H4 (cell line): ENCODE measurements around the gene CHRNA4. TPM values are rescaled to one million over a fixed set of nuclear protein-coding genes. Genes with fewer than 3 reads are reported as not detected.

Experiments used
- DNase-seq: peaks from one replicate; pipeline ENCODE4 v3.0.0-alpha.2; 2015; ENCODE audit warnings: low spot score
- total RNA-seq: library from RNA; depleted of rRNA; stranded (reverse); fragments of >200 nt; shearing (Covaris generic); gene quantifications from 2 replicates; pipeline ENCODE4 v1.2.3, GENCODE V29; 2014

Gene CHRNA4
- total RNA-seq, 1 experiment from 2014 or later: not detected

GRCh38 chr20:63320616-63321147, 40.5 kb downstream of the CHRNA4 start:
- DNase-seq: no peak

- DNase-seq: no peak
These were observed 41.1 kb downstream of the CHRNA4 start for GRCh38 chr20:63320041-63320511.

- DNase-seq: no peak
These were observed 41.7 kb downstream of the CHRNA4 start for GRCh38 chr20:63319164-63320040.

DNA sequence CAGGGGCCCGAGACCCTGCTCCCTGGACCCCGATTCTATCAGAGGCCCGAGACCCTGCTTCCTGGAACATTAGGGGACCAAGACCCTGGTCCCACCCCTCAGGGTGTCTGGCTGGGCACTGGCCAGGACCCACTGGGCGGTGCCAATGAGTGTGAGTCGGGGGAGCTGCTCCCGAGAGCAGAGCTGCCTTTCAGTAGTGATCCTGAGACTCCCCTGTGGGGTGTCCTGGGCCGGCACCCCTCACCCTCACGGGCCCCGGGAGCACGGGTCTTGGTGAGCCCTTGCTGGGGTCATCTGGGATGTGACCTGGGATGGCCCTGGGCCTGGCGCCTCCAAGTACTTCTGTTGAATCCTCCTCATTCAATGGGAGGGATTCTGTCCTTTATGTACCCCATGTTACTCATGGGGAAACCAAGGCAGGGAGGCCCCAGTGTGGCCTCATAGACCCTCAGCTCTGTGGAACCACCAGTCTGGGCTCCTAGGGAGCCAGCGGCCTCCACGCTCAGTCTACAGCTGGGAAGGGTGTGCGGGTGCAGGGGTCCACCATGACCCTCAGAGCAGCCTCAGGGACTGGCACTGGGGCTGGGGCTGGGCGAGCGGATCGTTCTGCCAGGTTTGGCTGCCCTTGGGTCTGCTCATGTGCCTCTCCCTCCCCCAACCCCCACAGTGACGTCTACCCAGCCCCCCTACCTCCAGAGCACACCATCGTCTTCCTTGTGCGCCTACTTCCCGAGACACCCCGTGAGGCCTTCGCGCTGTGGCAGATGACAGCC, 42.6 kb downstream of the CHRNA4 start:
- no peak for DNase-seq

DNA sequence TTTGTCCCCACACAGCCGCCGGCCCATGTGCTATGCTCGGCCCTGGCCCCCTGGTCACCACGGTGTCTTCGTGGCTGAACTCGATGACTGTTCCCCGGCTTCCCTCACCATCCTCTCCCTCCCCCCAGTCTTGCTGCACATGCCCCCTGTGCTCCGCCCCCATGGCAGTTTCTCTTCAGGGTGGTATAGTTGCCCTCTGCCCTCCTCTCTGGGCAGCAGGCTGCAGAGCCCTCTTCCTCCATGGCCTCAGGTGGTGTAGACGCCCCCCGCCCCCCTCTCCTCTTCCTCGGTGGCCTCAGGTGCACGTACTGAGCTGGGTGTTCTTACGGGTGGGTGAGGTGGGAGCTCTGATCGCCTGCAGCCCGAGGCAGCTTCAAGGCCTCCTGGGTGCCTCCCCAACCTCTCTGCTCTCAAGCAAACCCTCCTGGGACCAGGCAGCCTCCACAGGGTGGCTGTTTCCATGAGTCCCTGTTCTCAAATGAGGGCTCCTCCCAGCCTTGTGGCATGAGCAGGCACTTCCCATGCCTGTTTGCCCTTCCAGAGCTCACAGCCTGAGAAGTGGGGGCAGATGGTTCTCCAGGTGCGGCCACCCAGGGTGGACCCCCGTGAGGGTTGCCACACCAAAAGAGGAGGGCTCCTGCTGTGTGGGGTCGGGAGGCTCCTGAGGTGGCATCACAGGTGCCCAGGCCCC, 43.4 kb downstream of the CHRNA4 start:
- DNase-seq: no peak

DNA sequence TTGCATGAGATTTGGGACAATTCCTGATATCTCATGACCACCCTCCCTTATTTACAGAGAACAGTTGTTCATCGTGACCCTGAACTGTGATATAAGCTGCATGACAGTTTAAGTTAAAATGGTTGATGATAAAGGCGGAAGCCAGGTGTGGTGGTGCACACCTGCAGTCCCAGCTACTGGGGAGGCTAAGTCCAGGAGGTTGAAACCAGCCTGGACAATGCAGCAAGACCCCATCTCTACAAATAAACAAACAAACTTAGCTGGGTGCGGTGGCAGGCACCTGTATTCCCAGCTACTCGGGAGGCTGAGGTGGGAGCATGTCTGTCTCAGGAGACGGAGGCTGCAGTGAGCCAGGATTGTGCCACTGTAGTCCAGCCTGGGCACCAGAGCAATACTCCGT, 44.1 kb downstream of the CHRNA4 start:
- no peak for DNase-seq

- no peak for DNase-seq
These were observed 44.6 kb downstream of the CHRNA4 start for GRCh38 chr20:63316502-63316921.

DNA sequence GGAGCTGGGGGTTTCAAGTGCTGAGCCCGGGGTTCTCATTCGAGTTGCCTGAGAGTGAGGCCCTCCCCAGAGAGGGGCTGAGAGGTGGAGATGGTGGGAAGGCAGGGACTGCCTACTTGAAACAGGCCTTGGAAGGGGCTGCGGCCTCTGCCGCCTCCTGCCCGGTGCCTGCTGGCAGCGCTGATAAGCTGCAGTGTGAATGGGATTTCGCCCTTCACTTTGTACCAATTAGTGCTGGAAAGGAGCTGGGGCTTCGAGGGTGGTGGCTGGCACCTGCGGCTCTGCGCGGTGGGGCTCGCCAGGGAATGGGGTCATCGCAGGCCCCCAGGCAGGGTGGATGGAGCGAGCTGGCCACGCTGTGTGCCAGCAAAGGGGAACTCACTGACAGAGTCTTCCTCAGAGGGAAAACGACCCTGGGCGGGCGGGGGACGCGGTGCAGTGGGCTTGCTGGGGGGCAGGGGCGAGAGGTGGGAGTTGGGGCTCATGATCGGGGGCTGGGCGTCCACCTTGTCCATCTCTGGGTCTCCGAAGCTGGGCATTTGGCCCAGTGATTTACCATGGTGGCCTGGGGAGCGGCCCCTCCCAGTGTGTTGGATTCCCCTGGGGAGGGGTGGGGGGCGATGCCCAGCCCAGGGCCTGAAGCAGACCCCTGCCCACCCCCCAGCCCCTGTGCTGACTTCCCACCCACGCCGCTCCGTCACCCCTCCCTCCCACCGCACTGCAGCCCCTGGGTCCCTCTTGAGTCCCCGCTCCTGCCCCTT, 45.2 kb downstream of the CHRNA4 start:
- DNase-seq: no peak

DNA sequence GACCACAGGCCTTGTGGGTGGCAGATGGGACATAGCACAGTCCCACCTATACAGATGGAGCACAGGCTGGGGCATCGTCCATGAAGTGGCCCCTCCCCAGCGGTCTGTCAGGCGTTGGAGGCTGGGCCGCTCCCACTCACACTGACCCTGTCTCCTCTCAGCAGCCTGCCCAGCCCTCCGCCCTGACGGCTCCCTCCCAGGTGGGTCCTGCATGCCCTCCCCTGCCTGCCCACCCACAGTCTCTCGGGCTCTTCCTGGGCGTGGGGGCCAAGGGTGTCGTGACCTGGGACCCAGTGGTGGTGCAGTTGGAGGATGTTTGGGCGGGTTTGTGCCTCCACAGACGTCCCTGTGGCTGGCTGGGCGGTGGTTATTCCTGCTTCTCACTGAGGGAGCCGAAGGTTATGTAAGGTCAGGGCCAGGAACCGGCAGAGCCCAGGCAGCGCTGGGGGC, 45.9 kb downstream of the CHRNA4 start:
- DNase-seq: no peak

DNA sequence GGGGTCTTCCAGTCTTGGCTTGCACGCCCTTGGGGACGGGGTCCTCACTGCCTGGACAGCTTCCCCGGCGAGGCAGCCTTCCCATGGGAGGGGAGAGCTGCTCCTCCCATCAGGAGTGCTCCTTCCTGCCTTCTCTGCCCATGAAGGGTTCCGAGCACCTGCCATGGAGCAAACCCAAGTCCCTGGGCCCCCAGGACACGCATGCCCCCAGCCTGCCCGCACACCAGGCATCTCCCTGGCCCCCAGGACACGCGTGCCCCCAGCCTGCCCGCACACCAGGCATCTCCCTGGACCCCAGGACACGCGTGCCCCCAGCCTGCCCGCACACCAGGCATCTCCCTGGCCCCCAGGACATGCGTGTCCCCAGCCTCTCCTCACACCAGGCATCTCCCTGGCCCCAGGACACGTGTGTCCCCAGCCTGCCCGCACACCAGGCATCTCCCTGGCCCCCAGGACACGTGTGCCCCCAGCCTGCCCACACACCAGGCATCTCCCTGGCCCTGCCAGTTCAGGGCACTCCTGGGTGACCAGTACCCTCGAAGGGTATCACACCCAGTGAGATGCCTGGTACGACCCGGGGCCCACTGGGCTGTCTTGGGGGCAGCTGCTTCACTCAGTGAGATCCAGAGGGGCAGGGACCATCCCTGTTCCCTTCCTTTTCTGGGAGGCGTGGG, 46.4 kb downstream of the CHRNA4 start:
- no peak for DNase-seq

DNA sequence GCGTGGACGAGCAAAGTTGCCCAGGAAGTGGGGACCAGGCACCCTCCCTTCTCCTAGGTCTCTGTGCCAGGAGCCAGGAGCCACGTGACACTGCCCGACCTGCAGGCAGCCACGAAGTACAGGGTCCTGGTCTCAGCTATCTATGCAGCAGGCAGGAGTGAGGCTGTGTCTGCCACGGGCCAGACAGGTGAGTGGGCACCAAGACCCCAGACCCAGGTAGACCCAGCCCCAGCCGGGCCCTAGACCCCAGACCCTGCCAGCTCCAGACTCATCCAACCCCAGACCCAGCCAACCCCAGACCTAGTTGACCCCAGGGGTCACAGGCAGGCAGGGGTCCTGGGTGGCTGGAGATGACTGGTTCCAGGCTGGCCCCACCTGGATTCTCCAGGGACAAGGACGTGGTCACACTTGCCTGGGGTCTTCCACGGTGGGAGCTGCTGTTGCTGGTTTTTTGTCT, 47.1 kb downstream of the CHRNA4 start:
- no peak for DNase-seq

GRCh38 chr20:63313349-63314014, 47.7 kb downstream of the CHRNA4 start:
- DNase-seq: no peak

GRCh38 chr20:63312690-63313348, 48.3 kb downstream of the CHRNA4 start:
- DNase-seq: no peak

DNA sequence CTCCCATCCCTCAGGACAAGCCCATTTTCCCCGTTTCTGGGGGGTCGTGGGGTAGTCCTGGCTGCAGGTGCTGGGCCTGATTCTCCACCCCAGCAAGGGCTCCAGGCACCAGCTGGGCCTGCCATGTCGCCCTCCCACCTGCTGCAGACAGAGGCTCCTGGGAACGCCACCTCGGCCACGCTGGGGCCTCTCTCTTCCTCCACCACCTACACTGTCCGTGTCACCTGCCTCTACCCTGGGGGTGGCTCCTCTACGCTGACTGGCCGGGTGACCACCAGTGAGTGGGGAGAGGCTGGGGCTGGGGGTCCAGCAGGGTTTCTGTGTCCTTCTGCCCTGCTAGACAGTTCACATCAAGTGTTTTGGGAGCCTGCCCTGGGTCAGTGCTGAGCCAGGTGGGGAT, 48.9 kb downstream of the CHRNA4 start:
- DNase-seq: no peak

DNA sequence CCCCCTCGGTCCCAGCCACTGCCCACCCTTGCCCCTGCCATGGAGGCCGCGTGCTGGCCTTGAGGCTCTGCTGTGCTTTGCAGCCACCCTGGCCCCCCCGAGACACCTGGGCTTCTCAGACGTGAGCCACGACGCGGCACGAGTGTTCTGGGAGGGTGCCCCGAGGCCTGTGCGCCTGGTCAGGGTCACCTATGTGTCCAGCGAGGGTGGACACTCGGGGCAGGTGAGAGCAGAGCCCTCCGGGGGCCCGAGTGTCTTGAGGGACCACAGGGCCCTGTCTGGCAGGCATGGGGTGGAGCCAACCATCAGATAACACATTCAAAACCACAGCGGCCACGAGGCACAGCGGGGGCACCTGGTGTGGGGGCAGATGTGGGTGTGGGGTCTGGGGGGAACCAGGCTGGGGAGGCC, 49.3 kb downstream of the CHRNA4 start:
- DNase-seq: no peak

DNA sequence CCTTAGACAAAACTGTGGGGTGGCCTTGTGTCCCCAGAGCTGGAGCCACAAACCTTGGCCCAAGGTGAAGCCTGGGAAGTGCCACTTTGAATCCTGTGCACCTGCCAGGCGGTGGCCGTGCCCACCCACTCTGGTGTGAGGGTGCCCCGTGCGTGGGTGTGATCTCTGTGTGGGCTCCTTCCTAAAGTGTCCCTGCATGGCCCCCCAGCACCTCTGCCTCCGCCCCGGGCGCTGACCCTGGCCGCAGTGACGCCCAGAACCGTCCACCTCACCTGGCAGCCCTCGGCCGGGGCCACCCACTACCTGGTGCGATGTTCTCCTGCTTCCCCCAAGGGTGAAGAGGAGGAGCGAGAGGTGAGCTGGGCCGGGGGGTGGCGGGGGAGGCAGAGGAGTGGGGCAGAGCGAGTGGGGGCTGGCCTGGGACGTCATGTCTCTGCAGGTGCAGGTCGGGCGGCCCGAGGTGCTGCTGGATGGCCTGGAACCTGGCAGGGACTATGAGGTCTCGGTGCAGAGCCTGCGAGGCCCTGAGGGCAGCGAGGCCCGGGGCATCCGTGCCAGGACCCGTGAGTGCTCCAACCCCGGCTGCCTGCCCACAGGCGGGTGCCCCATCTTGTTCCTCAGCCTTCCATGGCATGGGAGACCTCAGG, 49.8 kb downstream of the CHRNA4 start:
- DNase-seq: no peak

GRCh38 chr20:63310265-63310991, 50.7 kb downstream of the CHRNA4 start:
- no peak for DNase-seq
